NCI-H510A treated with DMSO at 0.1 percent for 48 hours (cell line): ENCODE measurements around the gene FAM236C.
"Not testable (repeated sequence)": the region's sequence is repeated elsewhere in the genome, so short reads cannot be mapped to it uniquely, and the experiment has no call there.

Experiments
- DNase-seq: peaks from one replicate; lab custom pipeline; 2025; lab: John Stamatoyannopoulos, UW

Gene FAM236C

GRCh38 chrX:72912315-72912714, at the start of gene FAM236C:
Gene FAM236C, plus strand, starts transcription at chrX:72912615. Its CDS starts 100 bp downstream, at chrX:72912715.
- not testable (repeated sequence) for DNase-seq

GRCh38 chrX:72882898-72883297, 29.5 kb upstream of the FAM236C start:
- DNase-seq = not testable (repeated sequence)

GRCh38 chrX:72889740-72890139, 22.7 kb upstream of the FAM236C start:
- DNase-seq = not testable (repeated sequence)

- DNase-seq = not testable (repeated sequence)
Measured at GRCh38 chrX:72916096-72916495, 3.7 kb downstream of the FAM236C start.

- not testable (repeated sequence) for DNase-seq
Measured at GRCh38 chrX:72932283-72932682, 19.9 kb downstream of the FAM236C start.

- not testable (repeated sequence) for DNase-seq
Measured at GRCh38 chrX:72936455-72936854, 24.0 kb downstream of the FAM236C start.

- not testable (repeated sequence) for DNase-seq
Measured at GRCh38 chrX:72936882-72937455, 24.6 kb downstream of the FAM236C start.

GRCh38 chrX:72937906-72938305, 25.5 kb downstream of the FAM236C start, which contains the start of gene FAM236A:
Gene FAM236A, plus strand, starts transcription at chrX:72938206. Its CDS starts 57 bp downstream, at chrX:72938263.
- DNase-seq = not testable (repeated sequence)

GRCh38 chrX:72942272-72942671, 29.9 kb downstream of the FAM236C start:
- not testable (repeated sequence) for DNase-seq

GRCh38 chrX:72943035-72943818, 30.8 kb downstream of the FAM236C start:
- DNase-seq = not testable (repeated sequence)

GRCh38 chrX:72943819-72944169, 31.4 kb downstream of the FAM236C start, which contains the start of gene DMRTC1:
Gene DMRTC1, minus strand, starts transcription at chrX:72943837. Its CDS starts 68,143 bp downstream, at chrX:72875694.
- DNase-seq = not testable (repeated sequence)

- not testable (repeated sequence) for DNase-seq
Measured at GRCh38 chrX:72959971-72960370, 47.6 kb downstream of the FAM236C start.
